ENCODE data around the gene LRRC15. TPM values are rescaled to one million over a fixed set of nuclear protein-coding genes. Genes with fewer than 3 reads are reported as not detected.

Gene LRRC15
- total RNA-seq, 1 experiment from 2014 or later, result 0.07 TPM

DNA sequence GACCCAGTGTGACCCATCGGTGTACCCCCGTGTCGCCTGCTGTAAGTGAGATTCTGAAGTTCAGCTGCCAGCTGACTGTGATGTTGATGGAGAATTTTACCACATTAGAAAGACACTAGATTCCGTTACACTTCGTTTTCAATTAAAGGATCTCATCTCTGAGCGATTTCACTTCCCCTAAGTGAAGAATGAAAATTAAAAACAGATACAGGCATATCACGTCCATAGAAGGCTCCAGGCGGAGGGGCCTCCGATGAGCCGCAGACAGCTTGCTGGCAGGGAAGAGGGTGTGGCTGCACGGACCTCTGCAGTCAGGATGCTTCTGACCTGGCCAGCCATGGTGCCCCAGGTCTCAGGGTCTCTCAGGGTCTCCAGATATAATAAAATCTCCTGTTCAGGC, 11.9 kb downstream of the LRRC15 start:
- no peak for ATAC-seq
- Mint-ChIP-seq H3K27ac (no peak overlapping the region), H3K36me3 (no peaks in the 10 kb centered on the region), H3K4me3 (no peak overlapping the region), H3K4me1 (peaks cover 5% of the 10 kb centered on the region), H3K9me3 (peaks cover 8% of the 10 kb centered on the region), H3K27me3 (ENCODE audit: low read depth) (peaks cover 7% of the 10 kb centered on the region; the same call in 1 of the 2 replicates)
- DNase-seq (ENCODE audit: low spot score), result no peak
- TF ChIP-seq NFATC4 (CRISPR knock-in tag; IDR thresholded peaks at IDR 0.05) (no peak), GTF2I (CRISPR knock-in tag; conservative IDR thresholded peaks at IDR 0.05) (no peak), TEAD4 (CRISPR knock-in tag; IDR thresholded peaks at IDR 0.05) (no peak), JAZF1 (CRISPR knock-in tag; IDR thresholded peaks at IDR 0.05) (no peak), CREM (CRISPR knock-in tag; IDR thresholded peaks at IDR 0.05) (no peak), OVOL2 (CRISPR knock-in tag; IDR thresholded peaks at IDR 0.05; ENCODE audit: borderline replicate concordance) (no peak), SMAD4 (CRISPR knock-in tag; IDR thresholded peaks at IDR 0.05) (no peak), SP1 (CRISPR knock-in tag; conservative IDR thresholded peaks at IDR 0.05) (no peak), PRRX2 (CRISPR knock-in tag; IDR thresholded peaks at IDR 0.05) (no peak), IRF2 (CRISPR knock-in tag; IDR thresholded peaks at IDR 0.05; ENCODE audit: borderline replicate concordance, low read depth) (no peak), MYBL2 (CRISPR knock-in tag; IDR thresholded peaks at IDR 0.05) (no peak)
- TF ChIP-seq, protein P1, sequence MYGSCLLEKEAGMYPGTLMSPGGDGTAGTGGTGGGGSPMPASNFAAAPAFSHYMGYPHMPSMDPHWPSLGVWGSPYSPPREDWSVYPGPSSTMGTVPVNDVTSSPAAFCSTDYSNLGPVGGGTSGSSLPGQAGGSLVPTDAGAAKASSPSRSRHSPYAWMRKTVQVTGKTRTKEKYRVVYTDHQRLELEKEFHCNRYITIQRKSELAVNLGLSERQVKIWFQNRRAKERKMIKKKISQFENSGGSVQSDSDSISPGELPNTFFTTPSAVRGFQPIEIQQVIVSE (CRISPR knock-in tag; IDR thresholded peaks at IDR 0.05; ENCODE audit: borderline replicate concordance), result no peak
- TF ChIP-seq, protein P2, sequence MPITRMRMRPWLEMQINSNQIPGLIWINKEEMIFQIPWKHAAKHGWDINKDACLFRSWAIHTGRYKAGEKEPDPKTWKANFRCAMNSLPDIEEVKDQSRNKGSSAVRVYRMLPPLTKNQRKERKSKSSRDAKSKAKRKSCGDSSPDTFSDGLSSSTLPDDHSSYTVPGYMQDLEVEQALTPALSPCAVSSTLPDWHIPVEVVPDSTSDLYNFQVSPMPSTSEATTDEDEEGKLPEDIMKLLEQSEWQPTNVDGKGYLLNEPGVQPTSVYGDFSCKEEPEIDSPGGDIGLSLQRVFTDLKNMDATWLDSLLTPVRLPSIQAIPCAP (CRISPR knock-in tag; IDR thresholded peaks at IDR 0.05), result no peak
- TF ChIP-seq, protein P3, sequence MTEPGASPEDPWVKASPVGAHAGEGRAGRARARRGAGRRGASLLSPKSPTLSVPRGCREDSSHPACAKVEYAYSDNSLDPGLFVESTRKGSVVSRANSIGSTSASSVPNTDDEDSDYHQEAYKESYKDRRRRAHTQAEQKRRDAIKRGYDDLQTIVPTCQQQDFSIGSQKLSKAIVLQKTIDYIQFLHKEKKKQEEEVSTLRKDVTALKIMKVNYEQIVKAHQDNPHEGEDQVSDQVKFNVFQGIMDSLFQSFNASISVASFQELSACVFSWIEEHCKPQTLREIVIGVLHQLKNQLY (CRISPR knock-in tag; IDR thresholded peaks at IDR 0.05), result no peak
- TF ChIP-seq, protein P4, sequence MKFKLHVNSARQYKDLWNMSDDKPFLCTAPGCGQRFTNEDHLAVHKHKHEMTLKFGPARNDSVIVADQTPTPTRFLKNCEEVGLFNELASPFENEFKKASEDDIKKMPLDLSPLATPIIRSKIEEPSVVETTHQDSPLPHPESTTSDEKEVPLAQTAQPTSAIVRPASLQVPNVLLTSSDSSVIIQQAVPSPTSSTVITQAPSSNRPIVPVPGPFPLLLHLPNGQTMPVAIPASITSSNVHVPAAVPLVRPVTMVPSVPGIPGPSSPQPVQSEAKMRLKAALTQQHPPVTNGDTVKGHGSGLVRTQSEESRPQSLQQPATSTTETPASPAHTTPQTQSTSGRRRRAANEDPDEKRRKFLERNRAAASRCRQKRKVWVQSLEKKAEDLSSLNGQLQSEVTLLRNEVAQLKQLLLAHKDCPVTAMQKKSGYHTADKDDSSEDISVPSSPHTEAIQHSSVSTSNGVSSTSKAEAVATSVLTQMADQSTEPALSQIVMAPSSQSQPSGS (CRISPR knock-in tag; IDR thresholded peaks at IDR 0.05; ENCODE audit: borderline replicate concordance, low read depth), result no peak
- TF ChIP-seq, protein P5, sequence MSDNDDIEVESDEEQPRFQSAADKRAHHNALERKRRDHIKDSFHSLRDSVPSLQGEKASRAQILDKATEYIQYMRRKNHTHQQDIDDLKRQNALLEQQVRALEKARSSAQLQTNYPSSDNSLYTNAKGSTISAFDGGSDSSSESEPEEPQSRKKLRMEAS (CRISPR knock-in tag; IDR thresholded peaks at IDR 0.05), result no peak
- TF ChIP-seq, protein P6, sequence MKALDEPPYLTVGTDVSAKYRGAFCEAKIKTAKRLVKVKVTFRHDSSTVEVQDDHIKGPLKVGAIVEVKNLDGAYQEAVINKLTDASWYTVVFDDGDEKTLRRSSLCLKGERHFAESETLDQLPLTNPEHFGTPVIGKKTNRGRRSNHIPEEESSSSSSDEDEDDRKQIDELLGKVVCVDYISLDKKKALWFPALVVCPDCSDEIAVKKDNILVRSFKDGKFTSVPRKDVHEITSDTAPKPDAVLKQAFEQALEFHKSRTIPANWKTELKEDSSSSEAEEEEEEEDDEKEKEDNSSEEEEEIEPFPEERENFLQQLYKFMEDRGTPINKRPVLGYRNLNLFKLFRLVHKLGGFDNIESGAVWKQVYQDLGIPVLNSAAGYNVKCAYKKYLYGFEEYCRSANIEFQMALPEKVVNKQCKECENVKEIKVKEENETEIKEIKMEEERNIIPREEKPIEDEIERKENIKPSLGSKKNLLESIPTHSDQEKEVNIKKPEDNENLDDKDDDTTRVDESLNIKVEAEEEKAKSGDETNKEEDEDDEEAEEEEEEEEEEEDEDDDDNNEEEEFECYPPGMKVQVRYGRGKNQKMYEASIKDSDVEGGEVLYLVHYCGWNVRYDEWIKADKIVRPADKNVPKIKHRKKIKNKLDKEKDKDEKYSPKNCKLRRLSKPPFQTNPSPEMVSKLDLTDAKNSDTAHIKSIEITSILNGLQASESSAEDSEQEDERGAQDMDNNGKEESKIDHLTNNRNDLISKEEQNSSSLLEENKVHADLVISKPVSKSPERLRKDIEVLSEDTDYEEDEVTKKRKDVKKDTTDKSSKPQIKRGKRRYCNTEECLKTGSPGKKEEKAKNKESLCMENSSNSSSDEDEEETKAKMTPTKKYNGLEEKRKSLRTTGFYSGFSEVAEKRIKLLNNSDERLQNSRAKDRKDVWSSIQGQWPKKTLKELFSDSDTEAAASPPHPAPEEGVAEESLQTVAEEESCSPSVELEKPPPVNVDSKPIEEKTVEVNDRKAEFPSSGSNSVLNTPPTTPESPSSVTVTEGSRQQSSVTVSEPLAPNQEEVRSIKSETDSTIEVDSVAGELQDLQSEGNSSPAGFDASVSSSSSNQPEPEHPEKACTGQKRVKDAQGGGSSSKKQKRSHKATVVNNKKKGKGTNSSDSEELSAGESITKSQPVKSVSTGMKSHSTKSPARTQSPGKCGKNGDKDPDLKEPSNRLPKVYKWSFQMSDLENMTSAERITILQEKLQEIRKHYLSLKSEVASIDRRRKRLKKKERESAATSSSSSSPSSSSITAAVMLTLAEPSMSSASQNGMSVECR (CRISPR knock-in tag; IDR thresholded peaks at IDR 0.05; ENCODE audit: borderline replicate concordance), result no peak
- TF ChIP-seq, protein P7, sequence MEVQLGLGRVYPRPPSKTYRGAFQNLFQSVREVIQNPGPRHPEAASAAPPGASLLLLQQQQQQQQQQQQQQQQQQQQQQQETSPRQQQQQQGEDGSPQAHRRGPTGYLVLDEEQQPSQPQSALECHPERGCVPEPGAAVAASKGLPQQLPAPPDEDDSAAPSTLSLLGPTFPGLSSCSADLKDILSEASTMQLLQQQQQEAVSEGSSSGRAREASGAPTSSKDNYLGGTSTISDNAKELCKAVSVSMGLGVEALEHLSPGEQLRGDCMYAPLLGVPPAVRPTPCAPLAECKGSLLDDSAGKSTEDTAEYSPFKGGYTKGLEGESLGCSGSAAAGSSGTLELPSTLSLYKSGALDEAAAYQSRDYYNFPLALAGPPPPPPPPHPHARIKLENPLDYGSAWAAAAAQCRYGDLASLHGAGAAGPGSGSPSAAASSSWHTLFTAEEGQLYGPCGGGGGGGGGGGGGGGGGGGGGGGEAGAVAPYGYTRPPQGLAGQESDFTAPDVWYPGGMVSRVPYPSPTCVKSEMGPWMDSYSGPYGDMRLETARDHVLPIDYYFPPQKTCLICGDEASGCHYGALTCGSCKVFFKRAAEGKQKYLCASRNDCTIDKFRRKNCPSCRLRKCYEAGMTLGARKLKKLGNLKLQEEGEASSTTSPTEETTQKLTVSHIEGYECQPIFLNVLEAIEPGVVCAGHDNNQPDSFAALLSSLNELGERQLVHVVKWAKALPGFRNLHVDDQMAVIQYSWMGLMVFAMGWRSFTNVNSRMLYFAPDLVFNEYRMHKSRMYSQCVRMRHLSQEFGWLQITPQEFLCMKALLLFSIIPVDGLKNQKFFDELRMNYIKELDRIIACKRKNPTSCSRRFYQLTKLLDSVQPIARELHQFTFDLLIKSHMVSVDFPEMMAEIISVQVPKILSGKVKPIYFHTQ (CRISPR knock-in tag; IDR thresholded peaks at IDR 0.05), result no peak
- CTCF ChIA-PET, result interaction anchor here (0.9 kb wide), 2 partner anchors 14 to 41 kb away, joined by 3 to 4 read pairs; no protein-coding TSS in a partner anchor
- POLR2A ChIA-PET, result no interaction called here

All from WTC11 (cell line).